GM23248 (cell line): ENCODE measurements around the gene KATNAL1.

Experiments used
- EZH2 ChIP-seq: fragments of 200-600 bp; sonication (generic); IDR thresholded peaks from 2 replicates; pipeline ENCODE4 v1.6.1; 2018; ENCODE audit warnings: antibody characterized with exemption, mild to moderate bottlenecking; ENCODE audit not compliant: insufficient read depth, poor library complexity, severe bottlenecking
- EZH2phosphoT487 ChIP-seq: fragments of 200-600 bp; sonication (generic); IDR thresholded peaks from 2 replicates; pipeline ENCODE4 v1.6.1; 2018; ENCODE audit warnings: antibody characterized with exemption, moderate library complexity, mild to moderate bottlenecking, low read depth; ENCODE audit not compliant: insufficient read depth

GRCh38 chr13:30300596-30300995 lies 6.8 kb downstream of the KATNAL1 start:
- TF ChIP-seq EZH2 = no peak
- no peak for TF ChIP-seq EZH2phosphoT487
